Karpas-422 (cell line): ENCODE results near the gene PHF12. TPM values are rescaled to one million over a fixed set of nuclear protein-coding genes. Genes with fewer than 3 reads are reported as not detected.

Experiments
- DNase-seq: peaks from one replicate; pipeline ENCODE4 v3.0.0-alpha.2; 2015
- H2AFZ ChIP-seq: fragments of 200-600 bp; sonication (generic); 2 replicates; pipeline ENCODE4 v1.6.1; 2014; ENCODE audit warnings: antibody characterized with exemption, low read length, mixed read lengths
- H3K27ac ChIP-seq: fragments of 200-600 bp; sonication (generic); 2 replicates; pipeline ENCODE4 v1.5.1; 2014; ENCODE audit warnings: mild to moderate bottlenecking, low read length, moderate library complexity
- H3K27me3 ChIP-seq: fragments of 200-600 bp; sonication (generic); 2 replicates; pipeline ENCODE4 v1.6.1; 2014; ENCODE audit warnings: low read length, mixed read lengths
- H3K36me3 ChIP-seq: fragments of 200-600 bp; sonication (generic); 2 replicates; pipeline ENCODE4 v1.6.1; 2014; ENCODE audit warnings: low read length, mixed read lengths; ENCODE audit not compliant: insufficient read depth
- H3K4me1 ChIP-seq: fragments of 200-600 bp; sonication (generic); 2 replicates; pipeline ENCODE4 v1.6.1; 2014; ENCODE audit warnings: mild to moderate bottlenecking, low read length, mixed read lengths
- H3K4me2 ChIP-seq: fragments of 200-600 bp; sonication (generic); 2 replicates; pipeline ENCODE4 v1.6.1; 2014; ENCODE audit warnings: low read length, low read depth, mild to moderate bottlenecking; ENCODE audit not compliant: poor library complexity, severe bottlenecking
- H3K4me3 ChIP-seq: fragments of 200-600 bp; sonication (generic); 2 replicates; pipeline ENCODE4 v1.5.1; 2014; ENCODE audit warnings: mild to moderate bottlenecking, antibody characterized with exemption, low read length, mixed read lengths
- H3K79me2 ChIP-seq: fragments of 200-600 bp; sonication (generic); 2 replicates; pipeline ENCODE4 v1.6.1; 2014; ENCODE audit warnings: mild to moderate bottlenecking, low read length, mixed read lengths
- H3K9ac ChIP-seq: fragments of 200-600 bp; sonication (generic); 2 replicates; pipeline ENCODE4 v1.6.0; 2014; ENCODE audit warnings: low read length
- H3K9me2 ChIP-seq: fragments of 200-600 bp; sonication (generic), shearing (Covaris generic); replicated peaks from 2 replicates; pipeline ENCODE4 v1.6.0; 2014; ENCODE audit warnings: mild to moderate bottlenecking, low read length, moderate library complexity; ENCODE audit not compliant: insufficient read depth
- H3K9me3 ChIP-seq: fragments of 300-700, 200-600 bp; sonication (generic); 2 replicates; pipeline ENCODE4 v1.6.1; 2014; ENCODE audit warnings: low read length, mixed read lengths
- H4K20me1 ChIP-seq: fragments of 200-600 bp; sonication (generic); 2 replicates; pipeline ENCODE4 v1.6.1; 2014; ENCODE audit warnings: mild to moderate bottlenecking, antibody characterized with exemption, low read length, low read depth; ENCODE audit not compliant: insufficient read depth
- total RNA-seq: library from RNA; depleted of rRNA; stranded (reverse); fragments of >200 nt; shearing (Covaris generic); gene quantifications from 2 replicates; pipeline ENCODE4 v1.2.3, GENCODE V29; 2014; ENCODE audit warnings: low replicate concordance

PHF12 gene
- total RNA-seq, 1 experiment from 2014 or later: 38.3 TPM

GRCh38 chr17:28970879-28971278 is 19.6 kb upstream of the PHF12 start:
- Histone ChIP-seq H3K79me2 (no peaks in the 10 kb centered on the region), H3K36me3 (no peaks in the 10 kb centered on the region), H2AFZ (no peak overlapping the region), H3K27ac (no peak overlapping the region), H3K9ac (no peak overlapping the region), H3K4me3 (no peak overlapping the region), H3K9me2 (no peaks in the 10 kb centered on the region), H3K27me3 (no peaks in the 10 kb centered on the region), H3K4me2 (no peak overlapping the region), H3K9me3 (no peaks in the 10 kb centered on the region), H3K4me1 (no peaks in the 10 kb centered on the region), H4K20me1 (no peaks in the 10 kb centered on the region)
- no peak for DNase-seq

GRCh38 chr17:28969706-28970393 is 18.5 kb upstream of the PHF12 start:
- DNase-seq: no peak
- Histone ChIP-seq H3K27me3 (no peaks in the 10 kb centered on the region), H3K79me2 (no peaks in the 10 kb centered on the region), H3K4me3 (no peak overlapping the region), H3K27ac (no peak overlapping the region), H3K9me2 (no peaks in the 10 kb centered on the region), H3K36me3 (no peaks in the 10 kb centered on the region), H2AFZ (no peak overlapping the region), H4K20me1 (no peaks in the 10 kb centered on the region), H3K9me3 (no peaks in the 10 kb centered on the region), H3K4me2 (no peak overlapping the region), H3K9ac (no peak overlapping the region), H3K4me1 (no peaks in the 10 kb centered on the region)

- Histone ChIP-seq H4K20me1 (no peaks in the 10 kb centered on the region), H3K9me3 (no peaks in the 10 kb centered on the region), H3K9ac (no peak overlapping the region), H3K27me3 (no peaks in the 10 kb centered on the region), H2AFZ (no peak overlapping the region), H3K9me2 (no peaks in the 10 kb centered on the region), H3K27ac (no peak overlapping the region), H3K79me2 (no peaks in the 10 kb centered on the region), H3K4me2 (no peak overlapping the region), H3K36me3 (no peaks in the 10 kb centered on the region), H3K4me3 (no peak overlapping the region), H3K4me1 (no peaks in the 10 kb centered on the region)
- DNase-seq: no peak
These were observed 17.6 kb upstream of the PHF12 start for GRCh38 chr17:28968914-28969295.

- H3K4me3 ChIP-seq: no peak overlapping the region
- H3K9ac ChIP-seq: no peak overlapping the region
- H4K20me1 ChIP-seq: no peaks in the 10 kb centered on the region
- H3K4me1 ChIP-seq: no peaks in the 10 kb centered on the region
- no peak overlapping the region for H2AFZ ChIP-seq
- H3K9me3 ChIP-seq: no peaks in the 10 kb centered on the region
- H3K4me2 ChIP-seq: no peak overlapping the region
- H3K79me2 ChIP-seq: no peaks in the 10 kb centered on the region
- H3K9me2 ChIP-seq: no peaks in the 10 kb centered on the region
- DNase-seq: no peak
- no peaks in the 10 kb centered on the region for H3K36me3 ChIP-seq
- H3K27me3 ChIP-seq: no peaks in the 10 kb centered on the region
- H3K27ac ChIP-seq: no peak overlapping the region
These were observed 17.1 kb upstream of the PHF12 start for GRCh38 chr17:28968231-28968913.

- H3K4me3 ChIP-seq: no peak overlapping the region
- no peak overlapping the region for H3K27ac ChIP-seq
- H2AFZ ChIP-seq: no peak overlapping the region
- no peaks in the 10 kb centered on the region for H3K27me3 ChIP-seq
- no peaks in the 10 kb centered on the region for H3K4me1 ChIP-seq
- DNase-seq: no peak
- H3K36me3 ChIP-seq: no peaks in the 10 kb centered on the region
- H3K79me2 ChIP-seq: no peaks in the 10 kb centered on the region
- H4K20me1 ChIP-seq: no peaks in the 10 kb centered on the region
- H3K9ac ChIP-seq: no peak overlapping the region
- H3K9me3 ChIP-seq: no peaks in the 10 kb centered on the region
- H3K4me2 ChIP-seq: no peak overlapping the region
- no peaks in the 10 kb centered on the region for H3K9me2 ChIP-seq
These were observed 16.2 kb upstream of the PHF12 start for GRCh38 chr17:28967221-28968135.

GRCh38 chr17:28963841-28964240 is 12.5 kb upstream of the PHF12 start:
- Histone ChIP-seq H3K9me2 (no peaks in the 10 kb centered on the region), H3K27ac (no peak overlapping the region), H3K27me3 (no peaks in the 10 kb centered on the region), H3K79me2 (no peaks in the 10 kb centered on the region), H3K36me3 (no peaks in the 10 kb centered on the region), H3K4me3 (no peak overlapping the region), H4K20me1 (no peaks in the 10 kb centered on the region), H2AFZ (no peak overlapping the region), H3K4me2 (no peak overlapping the region), H3K4me1 (no peaks in the 10 kb centered on the region), H3K9ac (no peak overlapping the region), H3K9me3 (no peaks in the 10 kb centered on the region)
- DNase-seq: no peak

- Histone ChIP-seq H4K20me1 (no peaks in the 10 kb centered on the region), H3K36me3 (no peaks in the 10 kb centered on the region)
These were observed 11.8 kb upstream of the PHF12 start for GRCh38 chr17:28963055-28963611.

GRCh38 chr17:28961391-28961790 is 10.1 kb upstream of the PHF12 start:
- DNase-seq: no peak
- Histone ChIP-seq H3K4me2 (no peak overlapping the region), H3K4me1 (no peaks in the 10 kb centered on the region), H3K9me2 (no peaks in the 10 kb centered on the region), H3K4me3 (no peak overlapping the region), H3K36me3 (no peaks in the 10 kb centered on the region), H3K27me3 (no peaks in the 10 kb centered on the region), H4K20me1 (no peaks in the 10 kb centered on the region), H3K9ac (no peak overlapping the region), H3K9me3 (no peaks in the 10 kb centered on the region), H2AFZ (no peak overlapping the region), H3K79me2 (no peaks in the 10 kb centered on the region), H3K27ac (no peak overlapping the region)

More at GRCh38 chr17:28963055-28963611, 11.8 kb upstream of the PHF12 start:
- Histone ChIP-seq H3K4me2 (no peak overlapping the region), H3K27ac (no peak overlapping the region), H3K4me3 (no peak overlapping the region), H3K9ac (no peak overlapping the region), H3K27me3 (no peaks in the 10 kb centered on the region), H3K4me1 (no peaks in the 10 kb centered on the region), H2AFZ (no peak overlapping the region), H3K79me2 (no peaks in the 10 kb centered on the region), H3K9me3 (no peaks in the 10 kb centered on the region), H3K9me2 (no peaks in the 10 kb centered on the region)
- no peak for DNase-seq
